Sigmoid colon (tissue), 7 donors: ENCODE data around the gene TTC39A. TPM values are rescaled to one million over a fixed set of nuclear protein-coding genes. Genes with fewer than 3 reads are reported as not detected.

Experiments used
- DNase-seq: peaks from one replicate; pipeline ENCODE4 v3.0.0-alpha.2; 2019
- H3K27ac ChIP-seq, 4 donors: fragments of 200-600 bp; sonication (generic); one replicate each; pipeline ENCODE4 v1.5.1; 2016 to 2019; ENCODE audit warnings: mild to moderate bottlenecking in 1 of 4
- H3K27me3 ChIP-seq, 3 donors: fragments of 200-600 bp; sonication (generic); one replicate each; pipeline ENCODE4 v1.5.1; 2019; ENCODE audit warnings: mild to moderate bottlenecking in 1 of 3
- H3K36me3 ChIP-seq, 4 donors: fragments of 200-600 bp; sonication (generic); one replicate each; pipeline ENCODE4 v1.5.1; 2016 to 2019
- H3K4me1 ChIP-seq, 4 donors: fragments of 200-600 bp; sonication (generic); one replicate each; pipeline ENCODE4 v1.5.1; 2017 to 2019
- H3K4me3 ChIP-seq, 4 donors: fragments of 200-600 bp; sonication (generic); one replicate each; pipeline ENCODE4 v1.5.1; 2017 to 2019; ENCODE audit warnings: mild to moderate bottlenecking in 2 of 4, moderate library complexity in 1 of 4
- H3K9me3 ChIP-seq, 4 donors: fragments of 200-600 bp in 3 of 4; sonication (generic) in 3 of 4; one replicate each; pipeline versions ENCODE4 v1.5.1 to v1.6.1; 2013 to 2019
- EP300 ChIP-seq, 4 donors: sonication (generic); formaldehyde crosslinking; IDR thresholded peaks; one replicate each; pipeline ENCODE4 v1.6.1; 2017; ENCODE audit warnings: antibody characterized with exemption in 4 of 4
- POLR2A ChIP-seq, 2 donors: fragments of 450-650 bp; IDR thresholded peaks; one replicate each; pipeline ENCODE4 v1.6.1; 2016; ENCODE audit warnings: antibody characterized with exemption in 2 of 2, mild to moderate bottlenecking in 2 of 2, moderate library complexity in 2 of 2
- POLR2AphosphoS5 ChIP-seq, 4 donors: sonication (generic); formaldehyde crosslinking; IDR thresholded peaks; one replicate each; pipeline ENCODE4 v1.6.1; 2017; ENCODE audit warnings: antibody characterized with exemption in 4 of 4
- WGBS, 2 donors: extraction: QIAGEN DNeasy Blood & Tissue Kit; methylation state at CpG; one replicate each; pipeline ENCODE4 v1.1.7; 2013; 5-methylcytosine and 5-hydroxymethylcytosine counted together
- intact Hi-C: fragments of 100-400 bp; cut with DNase I; formaldehyde crosslinking; loops from one replicate; pipeline ENCODE4 v1.15.1; 2023
- polyA plus RNA-seq, 3 donors: library from polyadenylated mRNA; stranded (reverse); fragments of 200-250 nt; gene quantifications; one replicate each; pipeline ENCODE4 v1.2.3, GENCODE V29; 2013
- total RNA-seq, 4 donors: library from RNA; depleted of rRNA; stranded (reverse); fragments of >200 nt; gene quantifications; one replicate each; pipeline ENCODE4 v1.1.0, GENCODE V29; 2016
- TF ChIP-seq, protein P1 (sequence below), 4 experiments: fragments of 450-650 bp in 3 of 4; fragments of 200-600 bp in 1 of 4; IDR thresholded peaks; one replicate each; pipeline ENCODE4 v1.5.1; 2016 to 2019; ENCODE audit warnings: antibody characterized with exemption in 4 of 4, mild to moderate bottlenecking in 3 of 4, moderate library complexity in 2 of 4
- donor health status: healthy with polysubstance abuse.
- donor health status: Bipolar disorder and iron deficiency.
- donor health status: healthy.

TTC39A gene
- total and polyA plus RNA-seq, 7 donors, result under 0.01 to 71.7 (median 16.3) TPM; not detected in 1

DNA sequence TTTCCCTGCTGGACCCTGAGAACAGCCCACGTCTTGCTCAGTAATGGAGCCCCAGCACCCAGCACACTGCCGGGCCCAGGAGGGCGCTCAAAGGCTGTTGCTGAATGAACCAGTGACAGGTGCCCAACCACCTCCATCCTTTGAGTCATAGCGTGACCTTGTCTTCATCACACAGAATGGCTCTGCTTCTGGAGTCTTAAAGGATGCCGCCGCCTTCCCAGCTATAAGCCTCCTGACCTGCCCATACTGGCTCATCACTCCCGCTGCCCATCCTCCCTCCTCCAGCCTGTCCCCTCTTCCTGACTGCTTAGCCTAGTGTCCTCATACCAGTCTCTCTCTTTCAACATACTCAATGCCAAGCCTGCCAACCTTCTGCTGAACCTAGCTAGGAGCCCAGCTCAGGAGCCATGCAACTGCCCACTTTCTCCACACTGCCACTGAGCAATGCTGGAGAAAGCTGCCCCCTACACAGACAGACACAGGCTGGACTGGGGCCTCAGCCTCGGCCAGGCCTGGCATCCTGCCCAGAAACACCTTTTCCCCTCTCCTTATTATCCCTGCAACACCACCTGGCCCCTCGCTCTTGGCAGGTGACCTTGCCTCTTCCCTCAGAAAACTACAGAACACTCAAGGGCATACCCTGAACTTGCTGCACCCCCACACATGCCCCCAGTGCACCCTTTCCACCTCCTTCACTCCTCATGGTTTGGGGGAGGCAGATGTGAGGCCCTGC is 14.1 kb downstream of the TTC39A start:
- no peak for DNase-seq
- H3K4me3 ChIP-seq, result no peak overlapping the region
- no peaks in the 10 kb centered on the region for H3K36me3 ChIP-seq
- 81 to 87% methylated on average over 9 of the region's 9 CpGs for WGBS, 2 donors
- H3K27ac ChIP-seq, result no peak overlapping the region
- no peaks in the 10 kb centered on the region for H3K27me3 ChIP-seq
- no peaks in the 10 kb centered on the region for H3K9me3 ChIP-seq
- intact Hi-C loops, result no loop called here
- H3K4me1 ChIP-seq, result peaks cover 0 to 7% (median 0%) of the 10 kb centered on the region in 4 donors
- TF ChIP-seq EP300 (IDR thresholded peaks at IDR 0.05) (no peak), POLR2A (IDR thresholded peaks at IDR 0.05) (no peak), POLR2AphosphoS5 (IDR thresholded peaks at IDR 0.05) (no peak)
- TF ChIP-seq, protein P1, sequence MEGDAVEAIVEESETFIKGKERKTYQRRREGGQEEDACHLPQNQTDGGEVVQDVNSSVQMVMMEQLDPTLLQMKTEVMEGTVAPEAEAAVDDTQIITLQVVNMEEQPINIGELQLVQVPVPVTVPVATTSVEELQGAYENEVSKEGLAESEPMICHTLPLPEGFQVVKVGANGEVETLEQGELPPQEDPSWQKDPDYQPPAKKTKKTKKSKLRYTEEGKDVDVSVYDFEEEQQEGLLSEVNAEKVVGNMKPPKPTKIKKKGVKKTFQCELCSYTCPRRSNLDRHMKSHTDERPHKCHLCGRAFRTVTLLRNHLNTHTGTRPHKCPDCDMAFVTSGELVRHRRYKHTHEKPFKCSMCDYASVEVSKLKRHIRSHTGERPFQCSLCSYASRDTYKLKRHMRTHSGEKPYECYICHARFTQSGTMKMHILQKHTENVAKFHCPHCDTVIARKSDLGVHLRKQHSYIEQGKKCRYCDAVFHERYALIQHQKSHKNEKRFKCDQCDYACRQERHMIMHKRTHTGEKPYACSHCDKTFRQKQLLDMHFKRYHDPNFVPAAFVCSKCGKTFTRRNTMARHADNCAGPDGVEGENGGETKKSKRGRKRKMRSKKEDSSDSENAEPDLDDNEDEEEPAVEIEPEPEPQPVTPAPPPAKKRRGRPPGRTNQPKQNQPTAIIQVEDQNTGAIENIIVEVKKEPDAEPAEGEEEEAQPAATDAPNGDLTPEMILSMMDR (IDR thresholded peaks at IDR 0.05), result no peak

DNA sequence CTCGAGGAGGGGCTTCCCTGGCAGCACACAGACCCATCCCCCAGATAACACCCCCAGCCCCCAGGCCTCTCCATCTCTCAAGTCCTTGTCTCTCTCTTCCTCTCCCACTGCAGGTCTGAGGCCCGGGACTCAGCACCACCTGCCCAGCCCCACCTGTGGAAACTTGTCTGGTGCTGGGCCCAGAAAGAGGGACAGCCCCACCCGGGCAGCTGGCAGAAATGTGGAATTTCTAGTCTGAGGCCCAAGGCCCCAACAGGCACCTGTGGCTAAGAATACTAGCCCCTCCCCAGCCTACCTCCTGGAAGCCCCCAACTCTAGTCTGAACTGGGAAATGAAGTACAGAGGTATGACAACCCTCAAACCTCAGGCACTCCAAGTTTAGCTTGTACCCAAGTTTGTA is 15.4 kb downstream of the TTC39A start:
- Histone ChIP-seq H3K4me1 (peaks cover 0 to 7% (median 0%) of the 10 kb centered on the region in 4 donors), H3K9me3 (no peaks in the 10 kb centered on the region), H3K36me3 (no peaks in the 10 kb centered on the region), H3K4me3 (no peak overlapping the region), H3K27ac (no peak overlapping the region), H3K27me3 (no peaks in the 10 kb centered on the region)
- TF ChIP-seq, protein P1 (IDR thresholded peaks at IDR 0.05), result no peak
- no peak for TF ChIP-seq EP300 (IDR thresholded peaks at IDR 0.05)
- no peak for TF ChIP-seq POLR2A (IDR thresholded peaks at IDR 0.05)
- no peak for TF ChIP-seq POLR2AphosphoS5 (IDR thresholded peaks at IDR 0.05)
- WGBS, 2 donors, result 17 to 54% methylated on average over 3 of the region's 3 CpGs
- DNase-seq, result no peak
- intact Hi-C loops, result no loop called here

DNA sequence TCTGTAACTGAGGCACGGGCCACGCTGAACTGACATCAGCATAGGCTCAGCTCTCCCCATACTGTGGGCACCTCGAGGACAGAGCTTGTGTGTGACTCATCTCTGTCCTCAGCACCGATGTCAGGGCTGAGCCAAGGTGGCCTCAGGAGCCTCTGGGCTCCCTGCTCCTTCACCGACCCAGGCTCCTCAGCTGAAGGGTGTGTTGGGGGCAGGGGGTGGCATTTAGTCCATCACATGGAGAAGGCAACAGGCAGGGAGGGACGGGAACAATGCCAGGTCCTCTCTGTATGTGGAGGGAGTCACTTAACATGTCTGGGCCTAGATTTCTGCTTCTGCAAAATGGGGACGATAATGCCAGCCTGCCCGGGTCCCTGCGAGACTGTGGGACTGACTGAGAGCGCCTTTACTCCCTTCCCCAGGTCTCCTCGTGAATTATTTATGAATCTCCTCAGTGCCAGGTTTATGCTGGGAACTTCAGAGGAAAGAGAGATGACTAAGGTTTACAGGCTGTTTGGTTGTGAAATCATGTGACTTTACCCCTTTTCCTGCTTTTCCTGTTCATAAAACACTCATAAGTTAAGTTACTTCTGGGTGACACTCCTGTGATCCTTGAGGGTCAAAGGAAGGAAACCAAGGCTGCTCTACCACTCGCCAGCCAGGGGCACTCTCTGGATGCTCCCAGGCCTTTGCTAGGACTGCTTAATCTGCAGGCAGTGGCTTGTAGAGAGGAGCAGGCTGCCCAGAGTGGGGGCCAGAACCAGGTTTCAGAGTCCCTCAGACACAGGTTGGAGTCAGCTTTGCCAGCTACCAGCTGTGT is 16.2 kb downstream of the TTC39A start:
- TF ChIP-seq POLR2AphosphoS5 (IDR thresholded peaks at IDR 0.05) (peak in 1 of 4 donors; percentile 25), EP300 (IDR thresholded peaks at IDR 0.05) (no peak)
- no peak for DNase-seq
- Histone ChIP-seq H3K4me1 (peaks cover 0 to 7% (median 0%) of the 10 kb centered on the region in 4 donors), H3K36me3 (no peaks in the 10 kb centered on the region), H3K9me3 (no peaks in the 10 kb centered on the region), H3K27ac (peak overlapping the region in 2 of 4 donors; percentile 3 to 8), H3K27me3 (no peaks in the 10 kb centered on the region), H3K4me3 (no peak overlapping the region)
- WGBS, 2 donors, result 18 to 48% methylated on average over 12 of the region's 12 CpGs
- intact Hi-C loops, result no loop called here

DNA sequence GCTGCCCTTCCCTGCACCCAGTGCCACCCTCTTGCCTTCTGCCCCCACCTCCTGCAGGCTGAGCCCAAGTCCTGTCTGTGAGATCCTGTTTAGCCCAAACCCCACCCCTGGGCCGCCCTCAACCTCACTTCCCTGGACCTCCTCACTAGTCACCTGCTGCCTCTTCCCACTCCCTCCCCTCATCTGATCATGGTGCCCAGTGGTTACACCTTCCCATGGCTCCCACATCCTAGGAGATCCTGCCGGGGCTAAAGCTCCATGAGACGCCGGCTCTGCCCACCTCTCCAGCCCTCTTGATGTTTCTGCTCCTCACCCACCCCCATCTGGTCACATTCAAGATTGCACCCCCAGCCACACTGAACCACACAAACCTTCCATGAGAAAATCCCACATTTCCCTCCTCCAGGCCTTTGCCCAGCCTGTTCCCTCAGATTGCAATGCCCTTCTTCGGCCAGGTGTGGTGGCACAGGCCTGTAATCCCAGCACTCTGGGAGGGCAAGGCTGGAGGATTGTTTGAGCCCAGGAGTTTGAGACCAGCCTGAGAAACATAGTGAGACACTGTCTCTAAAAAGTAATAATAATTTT is 17.0 kb downstream of the TTC39A start:
- 89 to 92% methylated on average over 5 of the region's 5 CpGs for WGBS, 2 donors
- no peak for DNase-seq
- H3K4me1 ChIP-seq, result peaks cover 0 to 7% (median 0%) of the 10 kb centered on the region in 4 donors
- no peak overlapping the region for H3K4me3 ChIP-seq
- peak overlapping the region in 1 of 4 donors; percentile 3 for H3K27ac ChIP-seq
- no peaks in the 10 kb centered on the region for H3K36me3 ChIP-seq
- H3K27me3 ChIP-seq, result no peaks in the 10 kb centered on the region
- no peak for TF ChIP-seq EP300 (IDR thresholded peaks at IDR 0.05)
- TF ChIP-seq POLR2AphosphoS5 (IDR thresholded peaks at IDR 0.05), result no peak
- no peak for TF ChIP-seq POLR2A (IDR thresholded peaks at IDR 0.05)
- TF ChIP-seq, protein P1 (IDR thresholded peaks at IDR 0.05), result no peak
- H3K9me3 ChIP-seq, result no peaks in the 10 kb centered on the region
- intact Hi-C loops, result no loop called here

DNA sequence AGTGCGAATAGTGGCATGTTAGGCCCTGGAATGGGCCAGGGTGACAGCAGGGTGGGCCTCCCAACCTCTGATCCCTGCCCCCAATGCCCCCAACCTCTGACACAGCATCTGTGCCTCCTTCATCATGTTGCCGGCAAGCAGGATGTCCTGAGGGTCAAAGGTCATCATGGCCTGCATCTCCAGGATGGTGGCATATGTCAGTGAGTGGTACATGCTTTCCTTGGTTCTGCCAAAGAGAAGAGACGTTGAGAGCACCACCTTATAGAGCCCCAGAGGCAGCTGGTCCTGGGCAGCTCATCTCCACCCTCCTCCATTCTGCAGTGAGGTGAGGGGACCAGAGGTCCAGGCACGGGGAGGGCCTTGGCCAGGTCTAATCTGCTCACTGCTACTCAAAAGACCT is 17.6 kb downstream of the TTC39A start:
- Histone ChIP-seq H3K9me3 (no peaks in the 10 kb centered on the region), H3K4me1 (peaks cover 0 to 7% (median 0%) of the 10 kb centered on the region in 4 donors), H3K4me3 (no peak overlapping the region), H3K27ac (no peak overlapping the region), H3K27me3 (no peaks in the 10 kb centered on the region), H3K36me3 (no peaks in the 10 kb centered on the region)
- no peak for DNase-seq
- TF ChIP-seq POLR2A (IDR thresholded peaks at IDR 0.05) (no peak), POLR2AphosphoS5 (IDR thresholded peaks at IDR 0.05) (no peak), EP300 (IDR thresholded peaks at IDR 0.05) (no peak)
- TF ChIP-seq, protein P1 (IDR thresholded peaks at IDR 0.05), result no peak
- WGBS, 2 donors, result 79 to 86% methylated on average over 4 of the region's 4 CpGs
- intact Hi-C loops, result no loop called here
